Left lung (tissue), 10 donors: ENCODE results near the gene PRR33. TPM values are rescaled to one million over a fixed set of nuclear protein-coding genes. Genes with fewer than 3 reads are reported as not detected.

Source experiments
- ATAC-seq: fragments of 200-7000 bp; cut with Tn5 transposase; one replicate; pipeline ENCODE4 v1.9.1; 2020; ENCODE audit warnings: moderate library complexity
- DNase-seq, 4 donors: peaks; one replicate each; pipeline ENCODE4 v3.0.0-alpha.2; 2013 to 2020
- H3K27ac ChIP-seq, 2 donors: fragments of 200-600 bp; sonication (generic) in 1 of 2; one replicate each; pipeline versions ENCODE4 v1.5.0 to v1.8.0; 2020 to 2021
- H3K27me3 ChIP-seq, 2 donors: fragments of 200-600 bp; sonication (generic) in 1 of 2; one replicate each; pipeline versions ENCODE4 v1.5.0 to v1.8.0; 2020 to 2021
- H3K36me3 ChIP-seq, 2 donors: fragments of 200-600 bp; sonication (generic) in 1 of 2; one replicate each; pipeline versions ENCODE4 v1.5.0 to v1.8.0; 2020 to 2021
- H3K4me1 ChIP-seq, 2 donors: fragments of 200-600 bp; one replicate each; pipeline ENCODE4 v1.8.0; 2021
- H3K4me3 ChIP-seq, 2 donors: fragments of 200-600 bp; sonication (generic) in 1 of 2; one replicate each; pipeline versions ENCODE4 v1.5.0 to v1.8.0; 2020 to 2021; ENCODE audit warnings: mild to moderate bottlenecking in 1 of 2
- H3K9me3 ChIP-seq, 2 donors: fragments of 200-600 bp; sonication (generic) in 1 of 2; one replicate each; pipeline versions ENCODE4 v1.5.0 to v1.8.0; 2020 to 2021
- CTCF ChIP-seq, 2 donors: fragments of 200-600 bp; sonication (generic) in 1 of 2; IDR thresholded peaks; one replicate each; pipeline versions ENCODE4 v1.5.0 to v1.8.0; 2021; ENCODE audit warnings: antibody characterized with exemption in 2 of 2
- intact Hi-C, 2 donors: fragments of 100-400 bp; cut with DNase I; formaldehyde crosslinking; loops; one replicate each; pipeline versions ENCODE4 v1.11.2 to v1.14.2; 2022
- polyA plus RNA-seq, 6 donors: library from polyadenylated mRNA; unstranded; fragments of 120-200 nt; gene quantifications; one replicate each; pipeline ENCODE4 v1.2.1, GENCODE V29; 2013; ENCODE audit not compliant: insufficient read length in 6 of 6
- total RNA-seq, 2 donors: library from RNA; stranded (reverse); fragmentation: NEBNext Ultra II Directional; extraction: Animal tissue kit (Norgen Biotek cat#: 25700); gene quantifications; one replicate each; pipeline ENCODE4 v1.2.1, GENCODE V29; 2021
- donor health status: DM: no; HTN: yes; CAD: no.
- donor health status: DM: no; HTN: no; CAD: no.

Gene PRR33
- total and polyA plus RNA-seq, 8 donors: 0.05 to 0.15 (median 0.11) TPM; not detected in 2

DNA sequence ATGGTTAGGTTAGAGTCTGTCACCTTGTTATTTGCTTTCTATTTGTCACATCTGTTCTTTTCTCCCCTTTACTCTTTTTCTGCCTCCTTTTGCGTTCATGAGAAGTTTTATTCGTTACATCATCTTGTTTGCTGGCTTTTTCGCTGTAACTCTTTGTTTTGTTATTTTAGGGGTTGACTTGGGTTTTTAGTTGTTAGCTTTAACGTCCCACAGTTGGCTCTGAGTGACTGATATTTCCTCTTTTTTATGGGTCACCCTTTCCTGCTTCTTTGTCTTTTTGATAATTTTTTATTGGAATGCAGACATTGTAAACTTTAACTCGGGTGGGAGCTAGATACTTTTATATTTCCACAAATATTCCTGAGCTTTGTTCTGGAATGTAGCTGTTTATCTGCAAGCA is 14.5 kb upstream of the PRR33 start:
- no peak for ATAC-seq
- no peaks in the 10 kb centered on the region for H3K9me3 ChIP-seq
- H3K4me1 ChIP-seq: no peaks in the 10 kb centered on the region
- H3K27me3 ChIP-seq: no peaks in the 10 kb centered on the region
- H3K36me3 ChIP-seq: no peaks in the 10 kb centered on the region
- intact Hi-C loops: no loop called here
- H3K27ac ChIP-seq: no peak overlapping the region
- no peak for TF ChIP-seq CTCF (IDR thresholded peaks at IDR 0.05)
- no peak for DNase-seq
- no peak overlapping the region for H3K4me3 ChIP-seq

DNA sequence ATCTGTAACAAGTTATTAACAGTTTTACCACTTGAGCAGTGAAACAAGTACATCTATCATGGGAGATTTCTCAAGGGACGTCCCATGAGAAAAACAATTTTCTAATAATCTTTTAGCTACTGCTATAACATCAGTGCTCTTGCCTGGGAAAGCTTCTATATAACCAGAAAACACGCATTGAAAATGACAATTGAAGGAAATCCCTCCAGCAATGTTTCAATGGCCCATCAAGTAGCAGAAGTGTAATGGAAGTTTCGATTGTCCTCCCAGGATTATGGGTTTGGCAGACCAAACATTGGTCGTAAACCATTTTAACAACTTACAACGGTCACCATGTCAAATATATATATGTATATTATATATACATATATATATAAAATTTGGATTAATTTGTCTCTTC is 8.0 kb upstream of the PRR33 start:
- no peak overlapping the region for H3K27ac ChIP-seq
- no peaks in the 10 kb centered on the region for H3K9me3 ChIP-seq
- TF ChIP-seq CTCF (IDR thresholded peaks at IDR 0.05): no peak
- no peak overlapping the region for H3K4me3 ChIP-seq
- no peaks in the 10 kb centered on the region for H3K36me3 ChIP-seq
- DNase-seq (no peak), ATAC-seq (no peak)
- peaks cover 0 to 4% of the 10 kb centered on the region in 2 donors for H3K27me3 ChIP-seq
- intact Hi-C loops: loop anchor here in 1 of 2 donors (5.0 kb wide), 1 partner anchor 43 kb away; no protein-coding TSS in a partner anchor
- H3K4me1 ChIP-seq: peaks cover 0 to 7% of the 10 kb centered on the region in 2 donors

- H3K9me3 ChIP-seq: no peaks in the 10 kb centered on the region
- peaks cover 0 to 4% of the 10 kb centered on the region in 2 donors for H3K27me3 ChIP-seq
- no peak overlapping the region for H3K4me3 ChIP-seq
- no peak for TF ChIP-seq CTCF (IDR thresholded peaks at IDR 0.05)
- no peak for ATAC-seq
- intact Hi-C loops: loop anchor here in 1 of 2 donors (5.0 kb wide), 1 partner anchor 43 kb away; no protein-coding TSS in a partner anchor
- H3K36me3 ChIP-seq: no peaks in the 10 kb centered on the region
- DNase-seq: no peak
- H3K4me1 ChIP-seq: peaks cover 0 to 7% of the 10 kb centered on the region in 2 donors
- no peak overlapping the region for H3K27ac ChIP-seq
Observed at GRCh38 chr11:1899090-1899489, 7.4 kb upstream of the PRR33 start.

- Histone ChIP-seq H3K36me3 (no peaks in the 10 kb centered on the region), H3K4me3 (peak overlapping the region in 1 of 2 donors; percentile 13), H3K27me3 (peaks cover 0 to 4% of the 10 kb centered on the region in 2 donors), H3K27ac (no peak overlapping the region), H3K4me1 (peaks cover 0 to 7% of the 10 kb centered on the region in 2 donors), H3K9me3 (no peaks in the 10 kb centered on the region)
- intact Hi-C loops: loop anchor here in 1 of 2 donors (5.0 kb wide), 1 partner anchor 45 kb away; no protein-coding TSS in a partner anchor
- DNase-seq: peak in 2 of 4 donors; percentile 31
- no peak for TF ChIP-seq CTCF (IDR thresholded peaks at IDR 0.05)
- ATAC-seq: no peak
Observed at GRCh38 chr11:1896923-1897322, 5.2 kb upstream of the PRR33 start.

GRCh38 chr11:1896468-1896867 is 4.8 kb upstream of the PRR33 start:
- ATAC-seq (no peak), DNase-seq (peak in 1 of 4 donors; percentile 13)
- intact Hi-C loops: loop anchor here in 1 of 2 donors (5.0 kb wide), 1 partner anchor 46 kb away; no protein-coding TSS in a partner anchor
- H3K27me3 ChIP-seq: peaks cover 0 to 6% of the 10 kb centered on the region in 2 donors
- H3K4me1 ChIP-seq: peaks cover 0 to 7% of the 10 kb centered on the region in 2 donors
- no peaks in the 10 kb centered on the region for H3K36me3 ChIP-seq
- no peak overlapping the region for H3K27ac ChIP-seq
- TF ChIP-seq CTCF (IDR thresholded peaks at IDR 0.05): no peak
- no peak overlapping the region for H3K4me3 ChIP-seq
- no peaks in the 10 kb centered on the region for H3K9me3 ChIP-seq
